Effector memory CD4-positive, alpha-beta T cell (primary cell): Measurements from ENCODE around the gene DMTF1.
"Not testable (repeated sequence)": the region's sequence is repeated elsewhere in the genome, so short reads cannot be mapped to it uniquely, and the experiment has no call there.

ENCODE experiments used
- DNase-seq, 3 donors: peaks; one replicate each; pipeline ENCODE4 v3.0.0-alpha.2; 2020
- H3K27ac ChIP-seq: 2 replicates; pipeline ENCODE4 v1.7.0; 2013; ENCODE audit warnings: mild to moderate bottlenecking, low read length, moderate library complexity; ENCODE audit not compliant: insufficient read depth, poor library complexity, severe bottlenecking
- H3K27me3 ChIP-seq: replicated peaks from 2 replicates; pipeline ENCODE4 v1.7.0; 2013; ENCODE audit warnings: mild to moderate bottlenecking, low read length; ENCODE audit not compliant: insufficient read depth, control insufficient read depth, poor library complexity, severe bottlenecking
- H3K36me3 ChIP-seq: 2 replicates; pipeline ENCODE4 v1.7.0; 2013; ENCODE audit warnings: mild to moderate bottlenecking, low read length, moderate library complexity; ENCODE audit not compliant: control insufficient read depth, insufficient read depth
- H3K4me1 ChIP-seq: 2 replicates; pipeline ENCODE4 v1.7.0; 2013; ENCODE audit warnings: low read length, mild to moderate bottlenecking; ENCODE audit not compliant: control insufficient read depth, insufficient read depth, poor library complexity, severe bottlenecking
- H3K4me3 ChIP-seq: 2 replicates; pipeline ENCODE4 v1.7.0; 2013; ENCODE audit warnings: low read length, low read depth, mild to moderate bottlenecking; ENCODE audit not compliant: insufficient read depth, poor library complexity, severe bottlenecking
- H3K9me3 ChIP-seq: 2 replicates; pipeline ENCODE4 v1.7.0; 2013; ENCODE audit warnings: mild to moderate bottlenecking, low read length, moderate library complexity; ENCODE audit not compliant: control insufficient read depth

The DMTF1 gene

DNA sequence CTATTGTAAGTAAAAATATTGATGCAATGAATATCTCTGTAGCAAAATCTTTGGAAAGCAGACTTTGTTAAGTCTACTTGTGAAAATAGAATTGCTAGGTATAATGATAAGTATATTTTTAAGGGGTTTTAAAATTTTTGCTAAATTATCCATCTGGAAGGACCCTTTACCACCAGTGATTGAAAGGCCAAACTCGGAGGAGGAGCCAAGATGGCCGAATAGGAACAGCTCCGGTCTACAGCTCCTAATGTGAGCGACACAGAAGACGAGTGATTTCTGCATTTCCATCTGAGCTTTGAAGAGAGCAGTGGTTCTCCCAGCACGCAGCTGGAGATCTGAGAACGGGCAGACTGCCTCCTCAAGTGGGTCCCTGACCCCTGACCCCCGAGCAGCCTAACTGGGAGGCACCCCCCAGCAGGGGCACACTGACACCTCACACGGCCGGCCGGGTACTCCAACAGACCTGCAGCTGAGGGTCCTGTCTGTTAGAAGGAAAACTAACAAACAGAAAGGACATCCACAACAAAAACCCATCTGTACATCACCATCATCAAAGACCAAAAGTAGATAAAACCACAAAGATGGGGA is 86.3 kb downstream of the DMTF1 start:
- not testable (repeated sequence) for DNase-seq, H3K4me1 ChIP-seq, H3K4me3 ChIP-seq, H3K36me3 ChIP-seq, H3K27ac ChIP-seq, H3K9me3 ChIP-seq, H3K27me3 ChIP-seq

DNA sequence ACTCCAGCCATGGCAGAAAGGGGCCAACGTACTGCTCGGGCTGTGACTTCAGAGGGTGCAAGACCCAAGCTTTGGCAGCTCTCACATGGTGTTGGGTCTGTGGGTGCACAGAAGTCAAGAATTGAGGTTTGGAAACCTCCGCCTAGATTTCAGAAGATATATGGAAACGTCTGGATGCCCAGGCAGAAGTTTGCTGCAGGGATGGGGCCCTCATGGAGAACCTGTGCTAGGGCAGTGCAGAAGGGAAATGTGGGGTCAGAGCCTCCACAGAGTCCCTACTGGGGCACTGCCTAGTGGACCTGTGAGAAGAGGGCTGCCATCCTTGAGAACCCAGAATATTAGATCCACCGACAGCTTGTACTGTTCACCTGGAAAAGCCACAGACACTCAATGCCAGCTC is 93.4 kb downstream of the DMTF1 start:
- H3K36me3 ChIP-seq, H3K4me1 ChIP-seq, DNase-seq, H3K27me3 ChIP-seq, H3K4me3 ChIP-seq, H3K9me3 ChIP-seq, H3K27ac ChIP-seq: not testable (repeated sequence)
